SJCRH30 (cell line): ENCODE results near the gene SFTPA2. TPM values are rescaled to one million over a fixed set of nuclear protein-coding genes. Genes with fewer than 3 reads are reported as not detected.
"Not testable (repeated sequence)": the region's sequence is repeated elsewhere in the genome, so short reads cannot be mapped to it uniquely, and the experiment has no call there.

Source experiments
- DNase-seq, 2 experiments: peaks; one replicate each; pipeline ENCODE4 v3.0.0-alpha.2; 2015 to 2020
- H3K27ac ChIP-seq: fragments of 250-450 bp; sonication (Bioruptor Pico); 2 replicates; pipeline ENCODE4 v1.5.1; 2020; ENCODE audit warnings: mild to moderate bottlenecking, moderate library complexity
- H3K27me3 ChIP-seq: fragments of 250-450 bp; sonication (Bioruptor Pico); 2 replicates; pipeline ENCODE4 v1.5.1; 2020; ENCODE audit warnings: mild to moderate bottlenecking, moderate library complexity
- H3K36me3 ChIP-seq: fragments of 250-450 bp; sonication (Bioruptor Pico); 2 replicates; pipeline ENCODE4 v1.5.1; 2020; ENCODE audit warnings: mild to moderate bottlenecking, moderate library complexity
- H3K4me1 ChIP-seq: fragments of 250-450 bp; sonication (Bioruptor Pico); 2 replicates; pipeline ENCODE4 v1.5.1; 2020; ENCODE audit warnings: mild to moderate bottlenecking, moderate library complexity
- H3K4me3 ChIP-seq: fragments of 250-450 bp; sonication (Bioruptor Pico); 2 replicates; pipeline ENCODE4 v1.5.1; 2020; ENCODE audit warnings: mild to moderate bottlenecking, moderate library complexity
- H3K9me3 ChIP-seq: fragments of 250-450 bp; sonication (Bioruptor Pico); replicated peaks from 2 replicates; pipeline ENCODE4 v1.5.1; 2020; ENCODE audit warnings: mild to moderate bottlenecking, moderate library complexity
- total RNA-seq: library from RNA; depleted of rRNA; stranded (reverse); fragments of >200 nt; shearing (Covaris generic); gene quantifications from 2 replicates; pipeline ENCODE4 v1.2.3, GENCODE V29; 2014

Gene SFTPA2
- total RNA-seq, 1 experiment from 2014 or later = not detected

DNA sequence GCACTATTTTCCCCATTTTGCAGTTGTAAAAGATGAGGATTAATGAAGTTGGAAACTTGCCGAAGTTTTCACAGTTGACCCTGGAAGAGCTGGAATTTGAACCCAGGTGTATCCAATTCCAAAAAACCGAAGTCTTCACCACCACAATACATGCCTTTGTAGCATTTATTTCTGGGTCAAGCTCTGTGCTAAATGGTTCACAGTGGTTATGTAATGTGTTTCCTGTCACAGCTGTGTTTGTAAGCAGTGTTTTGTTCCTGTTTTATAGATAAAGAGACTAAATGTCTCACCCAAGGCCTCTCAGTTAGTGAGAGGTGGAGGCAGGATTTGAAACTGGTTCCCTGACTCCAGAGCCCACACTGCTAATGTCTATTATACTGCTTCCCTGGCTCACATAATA, 17.6 kb downstream of the SFTPA2 start:
- Histone ChIP-seq H3K9me3 (no peaks in the 10 kb centered on the region), H3K36me3 (no peaks in the 10 kb centered on the region), H3K27ac (no peak overlapping the region), H3K4me3 (no peak overlapping the region), H3K27me3 (no peaks in the 10 kb centered on the region), H3K4me1 (no peaks in the 10 kb centered on the region)
- DNase-seq = peak in 1 of 2 experiments; percentile 64

DNA sequence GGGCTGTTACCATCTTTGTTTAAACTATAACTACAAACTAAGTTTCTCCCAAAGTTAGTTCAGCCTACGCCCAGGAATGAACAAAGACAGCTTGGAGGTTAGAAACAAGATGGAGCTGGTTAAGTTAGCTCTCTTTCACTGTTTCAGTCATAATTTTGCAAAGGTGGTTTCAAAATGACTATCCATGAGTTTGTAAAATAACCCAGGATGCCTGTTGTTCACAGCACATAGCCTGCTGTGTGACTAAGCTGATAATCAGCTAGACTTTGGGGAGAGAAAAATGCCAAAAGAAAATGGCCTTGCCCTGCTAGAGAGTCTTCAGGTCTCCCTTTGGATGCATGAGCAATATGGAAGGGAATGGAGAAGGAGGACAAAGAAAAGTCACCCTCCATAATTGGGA, 19.3 kb downstream of the SFTPA2 start:
- H3K36me3 ChIP-seq, H3K9me3 ChIP-seq, H3K27ac ChIP-seq, H3K27me3 ChIP-seq, DNase-seq, H3K4me1 ChIP-seq, H3K4me3 ChIP-seq: not testable (repeated sequence)

DNA sequence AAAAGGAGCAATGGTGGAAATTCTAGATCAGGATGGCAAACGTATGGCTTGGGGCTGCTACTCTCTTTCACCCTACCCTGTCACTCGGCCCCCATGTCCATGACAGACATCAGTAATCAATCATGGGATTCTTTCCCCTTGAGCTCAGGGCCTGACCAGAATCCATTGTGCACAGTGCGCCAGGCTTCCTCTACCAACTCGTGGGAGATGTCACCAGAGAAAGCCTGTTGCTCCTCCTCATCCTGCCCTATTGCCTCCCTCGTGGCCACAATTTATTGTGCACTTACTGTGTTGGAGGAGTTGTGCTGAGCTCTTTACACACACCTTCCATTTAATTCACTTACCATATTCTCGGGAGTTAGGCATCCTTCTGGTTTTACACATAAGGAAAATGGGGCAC, 21.9 kb downstream of the SFTPA2 start:
- H3K9me3 ChIP-seq, DNase-seq, H3K4me3 ChIP-seq, H3K27me3 ChIP-seq, H3K4me1 ChIP-seq, H3K36me3 ChIP-seq, H3K27ac ChIP-seq: not testable (repeated sequence)

DNA sequence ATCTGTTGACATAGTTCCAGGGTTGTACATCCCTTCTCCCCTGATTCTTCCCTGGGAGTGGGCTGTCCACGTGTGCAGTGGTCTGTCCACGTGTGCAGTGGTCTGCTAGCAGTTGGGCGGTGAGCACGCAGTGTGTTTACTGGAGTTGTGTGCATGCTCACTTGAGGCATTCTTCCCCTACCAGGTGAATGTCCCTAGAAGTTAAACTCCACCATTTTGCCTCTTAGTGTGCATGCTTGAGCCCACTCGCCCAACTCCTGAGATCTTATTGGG, 26.4 kb downstream of the SFTPA2 start:
- not testable (repeated sequence) for H3K27ac ChIP-seq, H3K36me3 ChIP-seq, H3K27me3 ChIP-seq, DNase-seq, H3K4me3 ChIP-seq, H3K9me3 ChIP-seq, H3K4me1 ChIP-seq

DNA sequence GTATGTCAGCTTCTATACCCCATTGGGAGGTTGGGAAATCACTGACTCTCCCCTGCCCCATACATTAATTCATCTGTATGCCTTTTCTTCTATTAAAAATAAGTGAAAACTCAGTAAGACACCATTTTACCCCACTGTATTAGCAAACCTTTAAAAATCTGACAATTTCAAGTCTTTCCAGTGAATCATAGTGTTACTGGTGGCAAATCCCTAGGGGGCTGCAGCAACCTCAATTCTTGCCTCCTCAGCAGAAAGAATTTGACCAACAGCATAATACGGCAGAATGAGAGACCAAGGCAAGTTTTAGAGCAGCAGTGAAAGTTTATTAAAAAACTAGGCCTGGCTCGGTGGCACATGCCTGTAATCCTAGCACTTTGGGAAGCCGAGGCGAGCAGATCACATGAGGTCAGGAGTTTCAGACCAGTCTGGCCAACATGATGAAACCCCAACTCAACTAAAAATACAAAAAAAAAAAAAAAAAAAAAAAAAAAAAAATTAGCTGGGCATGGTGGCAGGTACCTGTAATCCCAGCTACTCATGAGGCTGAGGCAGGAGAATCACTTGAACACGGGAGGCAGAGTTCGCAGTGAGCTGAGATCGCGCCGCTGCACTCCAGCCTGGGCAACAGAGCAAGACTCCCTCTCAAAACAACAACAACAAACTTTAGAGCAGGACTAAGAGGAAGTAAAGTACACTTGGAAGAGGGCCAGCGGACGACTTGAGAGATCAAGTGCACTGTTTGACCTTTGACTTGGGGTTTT, 26.9 kb downstream of the SFTPA2 start:
- H3K36me3 ChIP-seq, H3K9me3 ChIP-seq, DNase-seq, H3K4me1 ChIP-seq, H3K27ac ChIP-seq, H3K27me3 ChIP-seq, H3K4me3 ChIP-seq: not testable (repeated sequence)

DNA sequence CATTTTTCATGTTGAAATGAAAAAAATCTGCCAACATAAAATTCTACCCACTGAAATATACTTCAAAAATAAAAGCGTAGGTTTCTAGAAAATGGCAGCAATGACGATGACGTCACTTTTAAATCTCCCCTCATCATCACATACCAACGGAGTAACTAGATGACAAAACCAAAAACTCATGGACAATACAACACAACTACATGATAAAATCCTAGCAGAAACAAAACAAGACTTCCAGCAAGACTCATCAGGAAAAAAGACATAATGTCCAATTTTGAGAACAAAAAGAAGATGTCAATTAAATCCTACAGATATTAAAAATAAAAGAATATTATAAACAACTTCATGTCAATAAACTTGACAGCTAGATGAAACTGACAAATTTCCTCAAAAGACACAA, 31.9 kb downstream of the SFTPA2 start:
- not testable (repeated sequence) for H3K36me3 ChIP-seq, H3K27ac ChIP-seq, H3K4me3 ChIP-seq, H3K4me1 ChIP-seq, H3K9me3 ChIP-seq, DNase-seq, H3K27me3 ChIP-seq

DNA sequence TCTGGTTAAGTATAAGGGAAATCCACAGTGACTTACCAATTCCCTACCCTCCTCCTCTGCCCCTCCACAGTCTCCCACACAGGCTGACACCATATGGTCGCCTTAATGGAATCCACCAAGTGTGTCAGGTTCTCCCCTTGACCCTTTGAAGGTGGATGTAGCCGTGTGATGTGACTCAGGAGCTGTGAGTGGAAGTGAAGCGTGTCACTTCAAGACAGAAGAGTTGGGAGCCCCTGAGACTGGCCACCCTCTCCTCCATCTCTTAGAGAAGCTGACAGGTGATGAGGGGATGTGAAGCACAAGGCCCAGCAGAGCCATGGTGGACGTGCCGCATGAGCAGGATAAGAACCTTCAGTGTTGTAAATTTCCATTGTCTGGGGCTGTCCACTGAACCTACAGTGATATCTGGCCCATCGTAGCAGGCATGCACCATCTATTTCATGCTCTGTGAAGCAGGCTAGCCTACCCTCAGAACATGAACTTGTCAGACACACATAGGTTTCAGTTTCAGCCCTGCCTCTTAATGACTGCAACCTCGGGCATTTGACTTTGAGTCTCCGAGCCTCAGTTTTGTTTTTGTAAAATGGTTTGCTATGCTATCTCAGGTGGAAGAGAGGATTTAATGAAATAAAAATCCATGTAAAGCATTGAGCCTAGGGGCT, 35.0 kb downstream of the SFTPA2 start:
- H3K27ac ChIP-seq, H3K4me3 ChIP-seq: not testable (repeated sequence)

DNA sequence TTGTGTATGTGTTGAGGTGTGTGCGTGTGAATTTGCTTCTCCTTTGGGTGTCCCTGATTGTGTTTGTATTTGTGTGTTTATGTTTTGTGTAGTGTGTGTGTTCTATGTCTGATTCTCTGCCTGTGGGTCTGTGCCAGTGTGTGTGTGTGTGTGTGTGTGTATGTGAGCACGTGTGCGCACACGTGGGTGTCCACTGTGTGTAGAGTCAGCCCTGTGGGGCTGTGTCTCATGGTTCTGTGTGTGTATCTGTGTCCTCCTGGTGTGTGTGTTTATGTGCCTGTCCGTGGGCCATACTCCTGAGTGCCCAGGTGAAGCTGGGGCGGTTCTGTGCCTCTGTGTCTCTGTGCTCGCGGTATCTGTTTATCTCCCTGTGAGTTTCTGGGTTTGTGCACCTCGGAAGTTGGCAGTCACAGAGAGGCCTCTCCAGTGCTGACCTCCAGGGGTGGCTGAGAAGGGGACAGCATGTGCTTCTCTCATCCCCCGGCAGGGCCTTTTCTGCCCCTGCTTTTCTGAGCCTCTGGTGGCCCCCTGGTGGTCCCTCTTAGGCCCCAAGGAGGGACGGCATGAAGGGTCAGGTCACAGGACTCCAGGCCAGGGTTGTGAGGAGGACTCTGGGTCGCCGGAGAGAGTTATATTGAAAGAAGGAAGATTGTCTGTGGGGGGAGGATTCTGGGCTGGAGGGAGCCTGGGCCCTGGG, 36.9 kb downstream of the SFTPA2 start:
- H3K27ac ChIP-seq, H3K4me1 ChIP-seq, H3K4me3 ChIP-seq, H3K27me3 ChIP-seq, H3K9me3 ChIP-seq, H3K36me3 ChIP-seq, DNase-seq: not testable (repeated sequence)

More for the DNA sequence above, 35.0 kb downstream of the SFTPA2 start:
- H3K4me1 ChIP-seq, H3K27me3 ChIP-seq, DNase-seq, H3K36me3 ChIP-seq, H3K9me3 ChIP-seq: not testable (repeated sequence)

DNA sequence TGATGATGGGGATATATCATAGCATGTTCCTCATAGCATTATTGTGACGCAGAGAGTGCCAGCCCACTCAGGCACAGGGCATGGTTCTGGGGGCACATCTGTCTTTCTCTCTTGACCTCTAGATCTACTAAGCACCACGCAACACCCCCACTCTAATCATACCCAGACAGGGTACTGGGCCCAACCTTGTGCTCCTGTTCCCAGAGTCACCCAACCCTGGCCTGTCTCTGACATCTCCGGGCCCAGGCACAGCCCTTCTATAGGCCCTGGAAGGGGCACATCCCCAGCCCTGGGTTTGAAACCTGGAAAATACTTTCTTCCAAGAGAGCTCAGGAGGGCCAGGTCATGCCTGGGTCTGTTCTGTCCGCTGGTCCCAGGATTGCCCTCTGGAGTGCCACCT, 37.7 kb downstream of the SFTPA2 start:
- not testable (repeated sequence) for H3K36me3 ChIP-seq, H3K27me3 ChIP-seq, H3K4me3 ChIP-seq, H3K9me3 ChIP-seq, H3K27ac ChIP-seq, DNase-seq, H3K4me1 ChIP-seq

DNA sequence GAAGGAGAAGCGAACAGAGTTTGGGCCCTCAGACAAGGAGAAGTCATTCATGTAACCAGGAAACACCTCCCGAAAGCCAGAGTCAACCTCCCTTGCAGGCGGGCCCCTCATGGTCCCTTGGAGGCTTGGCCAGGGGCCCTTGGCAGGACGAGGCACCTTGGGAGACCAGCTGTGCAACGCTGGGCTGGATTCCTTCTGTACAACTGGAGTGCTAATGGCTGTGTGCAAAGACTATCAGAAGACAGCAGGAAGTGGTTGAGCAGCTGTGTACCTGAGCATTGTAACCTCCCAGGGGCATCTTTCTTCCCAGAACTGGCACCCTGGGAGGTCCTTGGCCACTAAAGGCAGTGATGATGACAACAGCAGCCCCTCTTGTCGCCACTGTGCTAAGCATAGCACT, 38.5 kb downstream of the SFTPA2 start:
- H3K4me3 ChIP-seq, H3K36me3 ChIP-seq, H3K27me3 ChIP-seq, H3K9me3 ChIP-seq, H3K4me1 ChIP-seq, H3K27ac ChIP-seq: not testable (repeated sequence)
- DNase-seq = peak in 1 of 2 experiments; percentile 37

DNA sequence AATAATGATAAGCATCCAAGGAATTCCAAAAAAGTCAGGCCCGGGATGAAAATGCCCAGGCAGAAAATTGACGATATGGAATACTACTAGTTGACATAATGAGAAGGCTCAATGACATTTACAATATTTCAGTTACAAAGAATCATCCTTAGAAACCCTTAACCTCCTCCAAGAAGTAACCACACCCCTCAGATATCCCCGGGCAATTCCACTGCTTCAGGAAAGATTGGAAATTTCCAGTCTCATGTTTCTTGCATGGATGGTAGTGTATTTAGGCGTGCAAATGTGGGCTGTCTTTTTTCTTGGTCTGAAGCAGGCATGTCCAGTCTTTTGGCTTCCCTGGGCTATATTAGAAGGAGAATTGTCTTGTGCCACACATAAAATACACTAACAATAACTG, 42.6 kb downstream of the SFTPA2 start:
- not testable (repeated sequence) for H3K4me1 ChIP-seq, H3K9me3 ChIP-seq, H3K27me3 ChIP-seq, H3K4me3 ChIP-seq, H3K27ac ChIP-seq, DNase-seq, H3K36me3 ChIP-seq

DNA sequence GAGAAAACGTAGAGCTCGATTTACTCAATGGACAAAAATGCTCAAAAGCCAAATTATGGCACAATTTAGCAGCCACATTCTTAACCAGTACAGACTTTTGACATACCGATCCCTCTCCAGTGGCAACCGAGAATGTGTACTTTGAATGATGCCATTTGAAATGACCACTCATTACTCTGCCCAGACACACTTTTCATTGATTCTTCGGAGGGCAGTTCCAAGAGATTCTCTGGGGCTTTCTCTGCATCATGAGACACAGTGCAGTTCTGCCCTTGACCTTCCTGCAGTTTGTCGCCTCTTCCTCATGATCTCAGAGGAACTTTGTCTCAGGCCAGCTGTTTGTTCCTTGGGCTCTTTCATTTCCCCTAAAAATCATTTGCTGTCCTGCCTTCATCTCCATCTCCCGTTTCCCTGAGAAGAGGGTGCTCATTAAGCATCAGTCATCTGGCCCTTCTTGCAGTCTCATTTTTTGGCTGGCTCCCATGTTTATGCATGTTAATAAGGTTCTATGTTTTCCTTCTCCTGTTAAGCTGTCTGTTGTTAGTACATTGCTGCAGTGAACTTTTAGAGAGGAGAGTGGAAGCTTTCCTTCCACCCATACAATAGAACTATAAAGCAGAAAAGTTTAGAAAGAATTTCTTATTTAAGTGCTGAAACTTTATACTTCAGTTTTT, 43.5 kb downstream of the SFTPA2 start:
- not testable (repeated sequence) for H3K4me3 ChIP-seq, H3K27ac ChIP-seq, H3K27me3 ChIP-seq, H3K4me1 ChIP-seq, H3K9me3 ChIP-seq, H3K36me3 ChIP-seq
- peak in 1 of 2 experiments; percentile 41 for DNase-seq

DNA sequence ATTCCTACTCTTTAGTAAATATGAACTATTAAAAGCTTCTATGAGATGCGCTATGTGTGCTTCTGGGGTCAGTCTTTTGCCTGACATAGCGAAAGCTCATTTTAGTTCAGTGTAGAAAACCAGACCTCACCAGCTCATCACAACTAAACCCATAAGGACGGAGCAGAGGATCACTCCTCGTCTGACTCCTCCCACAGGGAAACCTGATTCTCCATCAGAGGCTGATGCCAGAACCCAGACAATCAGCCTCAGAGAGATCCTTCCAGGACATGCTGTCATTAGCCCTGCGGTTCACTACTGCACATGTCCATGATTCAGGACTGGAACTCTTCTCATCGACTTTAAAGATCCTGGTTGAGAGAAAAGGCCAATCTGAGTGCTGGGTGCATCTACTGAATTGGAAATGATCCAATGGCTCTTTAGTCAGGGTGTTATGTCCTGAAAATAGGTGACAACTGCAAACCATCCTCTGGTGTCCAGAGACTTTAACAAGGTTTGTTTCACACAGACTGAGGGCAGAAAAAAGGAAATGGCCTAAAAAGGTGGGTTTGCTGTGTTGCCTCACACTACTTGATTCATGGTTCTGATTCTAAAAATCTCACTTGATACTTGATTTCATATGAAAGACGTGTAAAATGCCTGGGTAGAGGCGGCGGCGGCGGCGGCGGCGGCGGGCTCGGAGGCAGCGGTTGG, 48.2 kb downstream of the SFTPA2 start, which contains the start of gene EIF5AL1:
Gene EIF5AL1 (plus strand): TSS at position 643 of the 693 bp plus-strand sequence. CDS start 117 bp downstream, outside the sequence.
- not testable (repeated sequence) for H3K27me3 ChIP-seq, H3K9me3 ChIP-seq, H3K36me3 ChIP-seq
- peak within 1 kb of the TSS; percentile 40; the same call in 1 of the 2 replicates for H3K27ac ChIP-seq
- peak; percentile 59 to 82 for DNase-seq
- H3K4me3 ChIP-seq = peak within 1 kb of the TSS; percentile 38
- H3K4me1 ChIP-seq = peaks cover 12% of the 10 kb centered on the region

DNA sequence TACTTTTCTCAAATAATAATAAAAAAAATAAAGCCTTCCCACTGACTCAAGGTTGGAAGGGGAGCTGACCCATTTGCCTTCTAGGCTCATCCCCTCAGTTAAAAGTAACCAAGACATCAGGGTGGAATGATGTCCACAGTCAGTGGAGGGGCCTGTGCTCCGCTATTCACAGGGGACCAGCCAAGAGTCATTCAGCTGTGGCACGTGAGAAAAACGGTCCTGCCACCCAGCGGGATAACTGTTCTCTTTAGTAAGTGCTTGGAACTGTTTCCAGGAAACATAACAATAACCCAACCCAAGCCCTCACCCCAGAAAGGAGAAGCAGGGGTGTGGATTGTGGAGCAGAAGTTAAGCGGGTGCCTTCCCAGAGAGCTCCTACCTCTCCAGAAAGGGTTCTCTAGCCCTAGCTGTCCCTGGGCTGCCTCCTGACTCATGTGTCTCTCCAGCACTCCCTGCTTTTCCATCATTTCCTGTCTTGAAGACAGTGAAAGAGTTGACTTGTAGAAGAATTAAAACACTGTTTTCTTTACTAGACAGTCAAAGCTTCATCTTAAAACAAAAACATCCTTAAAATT, 50.2 kb downstream of the SFTPA2 start:
- not testable (repeated sequence) for H3K27me3 ChIP-seq, DNase-seq, H3K27ac ChIP-seq, H3K9me3 ChIP-seq, H3K36me3 ChIP-seq, H3K4me3 ChIP-seq
- H3K4me1 ChIP-seq = peaks cover 19% of the 10 kb centered on the region
